BLaER1 (cell line): ENCODE results near the gene TNFRSF8.

ENCODE experiments used
- H3K27ac ChIP-seq: shearing (Covaris generic); formaldehyde crosslinking; 2 replicates; pipeline ENCODE4 v1.8.1; 2022
- H3K27me3 ChIP-seq: shearing (Covaris generic); formaldehyde crosslinking; 2 replicates; pipeline ENCODE4 v1.8.1; 2022
- H3K36me3 ChIP-seq: shearing (Covaris generic); formaldehyde crosslinking; 2 replicates; pipeline ENCODE4 v1.8.1; 2022
- H3K4me1 ChIP-seq: shearing (Covaris generic); formaldehyde crosslinking; 2 replicates; pipeline ENCODE4 v1.8.1; 2022
- H3K4me2 ChIP-seq: shearing (Covaris generic); formaldehyde crosslinking; 2 replicates; pipeline ENCODE4 v1.8.1; 2022
- H3K4me3 ChIP-seq: shearing (Covaris generic); formaldehyde crosslinking; 2 replicates; pipeline ENCODE4 v1.8.1; 2022
- H3K9ac ChIP-seq: shearing (Covaris generic); formaldehyde crosslinking; 2 replicates; pipeline ENCODE4 v1.8.1; 2022
- H3K9me3 ChIP-seq: shearing (Covaris generic); formaldehyde crosslinking; 2 replicates; pipeline ENCODE4 v1.8.1; 2022
- H4K20me1 ChIP-seq: shearing (Covaris generic); formaldehyde crosslinking; 2 replicates; pipeline ENCODE4 v1.8.1; 2022
- Cebpa-rat ChIP-seq: shearing (Covaris generic); IDR thresholded peaks from 2 replicates; pipeline ENCODE4 v1.8.1; 2022

Gene TNFRSF8

GRCh38 chr1:12169442-12170135 lies 106.5 kb downstream of the TNFRSF8 start:
- H3K27me3 ChIP-seq = no peaks in the 10 kb centered on the region
- no peaks in the 10 kb centered on the region for H3K9me3 ChIP-seq
- H3K27ac ChIP-seq = no peak overlapping the region
- peaks cover 40% of the 10 kb centered on the region for H4K20me1 ChIP-seq
- H3K4me3 ChIP-seq = no peak overlapping the region
- H3K9ac ChIP-seq = no peak overlapping the region
- H3K4me2 ChIP-seq = peak overlapping the region; percentile 100
- no peaks in the 10 kb centered on the region for H3K36me3 ChIP-seq
- H3K4me1 ChIP-seq = peaks cover 80% of the 10 kb centered on the region
- no peak for TF ChIP-seq Cebpa-rat

GRCh38 chr1:12170263-12170671 lies 107.2 kb downstream of the TNFRSF8 start:
- H3K9ac ChIP-seq = no peak overlapping the region
- H3K4me2 ChIP-seq = peak overlapping the region; percentile 100; the same call in 1 of the 2 replicates
- peaks cover 83% of the 10 kb centered on the region for H3K4me1 ChIP-seq
- H3K27ac ChIP-seq = no peak overlapping the region
- no peak overlapping the region for H3K4me3 ChIP-seq
- no peaks in the 10 kb centered on the region for H3K27me3 ChIP-seq
- no peaks in the 10 kb centered on the region for H3K36me3 ChIP-seq
- no peaks in the 10 kb centered on the region for H3K9me3 ChIP-seq
- TF ChIP-seq Cebpa-rat = no peak
- peaks cover 40% of the 10 kb centered on the region for H4K20me1 ChIP-seq

DNA sequence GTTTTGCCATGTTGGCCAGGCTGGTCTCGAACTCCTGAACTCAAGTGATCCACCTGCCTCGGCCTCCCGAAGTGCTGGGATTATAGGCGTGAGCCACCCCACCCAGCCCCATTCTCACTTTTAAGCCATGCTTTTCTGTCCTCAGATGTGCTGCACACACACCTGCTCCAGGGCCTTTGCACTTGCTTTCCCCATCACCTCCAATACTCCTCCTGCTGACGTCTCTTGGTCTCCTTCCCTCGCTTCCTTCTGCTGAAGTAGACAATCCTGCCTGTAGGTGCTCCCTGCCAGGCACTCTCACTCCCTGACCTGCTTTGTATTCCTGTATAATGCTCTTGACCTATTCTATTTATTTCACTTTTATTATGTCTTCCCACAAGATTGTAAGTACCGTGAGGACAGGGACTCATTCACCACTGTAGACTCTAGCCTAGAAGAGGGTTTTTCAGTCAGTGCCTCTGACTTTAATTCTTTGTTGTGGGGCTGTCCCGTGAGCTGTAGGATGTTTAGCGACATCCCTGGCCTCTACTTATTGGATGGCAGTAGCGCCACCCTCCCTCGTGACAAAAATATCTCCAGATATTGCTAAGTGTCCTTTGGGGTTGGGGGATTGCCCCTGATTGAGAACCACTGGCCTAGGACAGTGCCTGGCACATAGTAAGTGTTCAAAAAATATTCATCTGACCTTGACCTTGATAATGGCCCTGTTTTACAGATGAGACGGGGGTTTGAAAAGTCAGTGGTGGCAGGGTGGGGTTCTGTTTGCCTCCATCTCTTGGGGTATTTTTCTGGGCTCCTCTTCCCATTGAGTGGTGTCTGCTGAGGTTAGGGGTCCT lies 108.3 kb downstream of the TNFRSF8 start:
- Histone ChIP-seq H3K4me2 (no peak overlapping the region), H3K27ac (no peak overlapping the region)

DNA sequence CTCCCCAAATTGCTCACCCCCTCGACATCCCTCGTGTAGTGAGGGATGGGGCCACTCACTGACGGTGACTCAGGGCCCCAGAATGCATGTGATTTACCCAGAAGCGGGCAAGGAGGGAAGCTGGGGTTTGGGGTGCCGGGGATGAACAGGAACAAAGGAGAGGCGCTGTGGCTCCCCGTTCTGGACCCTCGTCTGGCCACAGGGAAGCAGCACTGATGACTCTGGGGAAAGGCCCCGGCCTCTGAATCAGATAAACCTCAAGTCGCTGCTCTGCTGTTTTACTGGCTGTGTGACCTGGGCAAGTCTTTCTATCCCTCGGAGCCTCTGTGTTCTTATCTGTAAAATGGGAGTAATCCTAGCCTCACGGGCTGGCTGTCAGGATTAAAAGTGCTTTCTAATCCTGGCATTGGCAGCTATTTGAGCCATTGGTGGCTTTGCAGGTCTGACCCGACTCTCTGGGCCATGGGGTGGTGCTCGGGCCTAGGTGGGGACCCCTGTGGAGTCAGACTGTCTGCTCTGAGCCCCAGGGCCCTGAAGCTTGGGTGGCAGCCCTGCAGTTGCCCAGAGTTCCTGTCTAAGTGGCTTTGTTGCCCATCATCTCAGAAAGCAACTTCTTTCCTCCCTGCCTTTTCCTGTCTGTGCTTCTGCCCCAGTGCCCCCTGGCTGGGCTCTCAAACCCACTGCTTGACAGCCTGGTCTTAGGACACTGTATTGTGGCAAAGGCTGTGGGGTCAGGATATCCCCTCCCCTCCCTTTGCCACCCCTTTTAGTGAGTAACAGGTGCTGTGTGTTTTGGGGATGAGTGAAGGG lies 109.1 kb downstream of the TNFRSF8 start:
- H3K4me2 ChIP-seq = peak overlapping the region; percentile 67
- no peaks in the 10 kb centered on the region for H3K9me3 ChIP-seq
- peaks cover 80% of the 10 kb centered on the region for H3K4me1 ChIP-seq
- TF ChIP-seq Cebpa-rat = no peak
- H3K9ac ChIP-seq = no peak overlapping the region
- no peak overlapping the region for H3K4me3 ChIP-seq
- no peaks in the 10 kb centered on the region for H3K27me3 ChIP-seq
- no peaks in the 10 kb centered on the region for H3K36me3 ChIP-seq
- peaks cover 43% of the 10 kb centered on the region for H4K20me1 ChIP-seq
- H3K27ac ChIP-seq = no peak overlapping the region

More for the DNA sequence above, 108.3 kb downstream of the TNFRSF8 start:
- no peak overlapping the region for H3K4me3 ChIP-seq
- H3K9me3 ChIP-seq = no peaks in the 10 kb centered on the region
- H3K9ac ChIP-seq = no peak overlapping the region
- H3K4me1 ChIP-seq = peaks cover 80% of the 10 kb centered on the region
- no peaks in the 10 kb centered on the region for H3K27me3 ChIP-seq
- no peaks in the 10 kb centered on the region for H3K36me3 ChIP-seq
- peaks cover 40% of the 10 kb centered on the region for H4K20me1 ChIP-seq
- TF ChIP-seq Cebpa-rat = no peak

- H3K9ac ChIP-seq = no peak overlapping the region
- H3K27ac ChIP-seq = no peak overlapping the region
These were observed 110.0 kb downstream of the TNFRSF8 start for GRCh38 chr1:12173041-12173509.

DNA sequence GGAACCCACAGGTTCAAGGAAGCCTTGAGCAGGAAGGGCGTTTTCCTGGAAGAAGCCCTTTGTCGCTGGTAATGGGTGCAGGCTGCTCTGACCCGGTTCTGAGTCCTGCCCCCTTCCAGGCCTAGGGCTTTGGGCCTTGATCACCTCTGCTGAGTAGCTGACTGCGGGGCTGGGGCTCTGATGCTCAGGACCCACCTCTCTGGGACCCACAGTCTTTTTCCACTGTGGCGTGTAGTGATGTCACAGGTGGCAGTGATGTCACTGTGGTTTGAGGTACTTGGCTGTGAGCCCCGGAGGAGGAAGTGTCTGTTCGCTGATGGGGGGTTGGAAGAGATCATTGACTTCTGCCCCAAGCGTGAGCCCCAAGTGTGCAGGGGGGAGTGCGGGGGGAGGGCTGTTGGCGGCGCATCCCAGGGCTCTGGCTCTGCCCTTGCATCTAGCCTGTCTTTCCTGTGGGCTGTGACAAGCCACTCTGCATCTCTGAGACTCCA lies 110.6 kb downstream of the TNFRSF8 start:
- H3K36me3 ChIP-seq = no peaks in the 10 kb centered on the region
- TF ChIP-seq Cebpa-rat = no peak
- H3K4me2 ChIP-seq = peak overlapping the region; percentile 67
- H3K27ac ChIP-seq = no peak overlapping the region
- H3K4me3 ChIP-seq = no peak overlapping the region
- H3K9me3 ChIP-seq = no peaks in the 10 kb centered on the region
- peaks cover 80% of the 10 kb centered on the region for H3K4me1 ChIP-seq
- peaks cover 49% of the 10 kb centered on the region for H4K20me1 ChIP-seq
- H3K27me3 ChIP-seq = no peaks in the 10 kb centered on the region
- no peak overlapping the region for H3K9ac ChIP-seq

More at GRCh38 chr1:12173041-12173509, 110.0 kb downstream of the TNFRSF8 start:
- H3K4me1 ChIP-seq = peaks cover 80% of the 10 kb centered on the region
- H3K9me3 ChIP-seq = no peaks in the 10 kb centered on the region
- peaks cover 49% of the 10 kb centered on the region for H4K20me1 ChIP-seq
- no peak overlapping the region for H3K4me3 ChIP-seq
- no peaks in the 10 kb centered on the region for H3K36me3 ChIP-seq
- peak overlapping the region; percentile 67 for H3K4me2 ChIP-seq
- TF ChIP-seq Cebpa-rat = no peak
- H3K27me3 ChIP-seq = no peaks in the 10 kb centered on the region

DNA sequence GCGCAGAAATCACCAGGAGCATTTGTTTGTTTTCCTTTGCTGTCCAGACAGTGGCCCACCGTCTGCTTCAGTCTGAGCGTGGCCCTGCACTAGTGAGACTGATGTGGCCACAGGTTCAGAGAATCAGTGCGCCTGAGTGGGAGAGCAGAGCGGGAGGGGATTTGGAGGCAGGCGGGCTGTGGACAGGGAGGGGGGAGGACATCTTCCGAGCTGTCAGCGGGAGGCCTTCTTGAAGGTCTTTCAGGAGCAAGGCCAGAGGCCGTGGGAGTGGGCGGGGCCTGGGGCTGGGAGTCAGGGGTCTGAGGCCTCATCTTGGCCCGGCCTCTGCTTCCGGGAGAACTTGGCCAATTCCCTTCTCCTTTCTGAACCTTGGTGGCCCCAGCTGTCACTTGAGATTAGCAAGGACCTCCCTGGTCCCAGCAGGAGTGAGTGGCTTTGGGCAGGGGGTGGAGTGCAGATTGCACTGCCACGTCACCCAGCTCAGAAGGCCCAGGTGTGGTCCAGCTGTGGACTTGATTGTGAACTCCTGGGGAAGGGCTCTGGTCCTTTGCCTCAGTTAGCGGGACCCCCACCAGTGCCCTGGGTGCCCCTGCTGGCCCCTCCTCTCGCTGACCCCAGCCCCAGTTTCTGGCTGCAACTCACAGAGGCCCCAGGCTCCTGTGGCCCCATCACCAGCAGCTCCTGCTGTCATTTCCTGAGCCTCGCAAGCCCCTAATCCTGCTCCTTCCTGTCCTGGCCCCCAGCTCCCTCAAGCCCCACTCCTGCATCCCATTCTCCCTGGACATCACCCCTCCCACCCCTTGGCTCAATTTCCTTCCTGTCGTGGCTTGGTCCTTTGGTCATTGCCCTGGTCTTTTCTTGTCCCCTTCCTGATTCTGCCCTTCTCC lies 112.1 kb downstream of the TNFRSF8 start:
- H3K4me1 ChIP-seq = peaks cover 81% of the 10 kb centered on the region
- H3K27ac ChIP-seq = peak overlapping the region; percentile 46; the same call in 1 of the 2 replicates
- TF ChIP-seq Cebpa-rat = no peak
- H4K20me1 ChIP-seq = peaks cover 52% of the 10 kb centered on the region
- no peaks in the 10 kb centered on the region for H3K9me3 ChIP-seq
- H3K9ac ChIP-seq = no peak overlapping the region
- peak overlapping the region; percentile 67 for H3K4me2 ChIP-seq
- no peak overlapping the region; the same call in 1 of the 2 replicates for H3K4me3 ChIP-seq
- H3K27me3 ChIP-seq = no peaks in the 10 kb centered on the region
- no peaks in the 10 kb centered on the region for H3K36me3 ChIP-seq

GRCh38 chr1:12176298-12177118 lies 113.4 kb downstream of the TNFRSF8 start:
- no peak for TF ChIP-seq Cebpa-rat
- Histone ChIP-seq H3K9ac (no peak overlapping the region), H3K9me3 (no peaks in the 10 kb centered on the region), H4K20me1 (peaks cover 59% of the 10 kb centered on the region), H3K27ac (no peak overlapping the region), H3K27me3 (no peaks in the 10 kb centered on the region), H3K4me1 (peaks cover 87% of the 10 kb centered on the region), H3K4me3 (no peak overlapping the region), H3K36me3 (no peaks in the 10 kb centered on the region), H3K4me2 (peak overlapping the region; percentile 6; the same call in 1 of the 2 replicates)
